ENCODE measurements around the gene ESPL1. TPM values are rescaled to one million over a fixed set of nuclear protein-coding genes. Genes with fewer than 3 reads are reported as not detected.

Gene ESPL1
- total and polyA plus RNA-seq, 2 of the 13 experiments (the other 11 are each of a cell fraction or from before 2014, with no cell fraction given) = 5.8 to 11.5 TPM

- TF ChIP-seq GRHL1 (CRISPR knock-in tag; conservative IDR thresholded peaks at IDR 0.05) = no peak
- TF ChIP-seq USF2 (IDR thresholded peaks at IDR 0.05; ENCODE audit: low read depth, low read length) = no peak
- TF ChIP-seq USF2 (CRISPR knock-in tag; IDR thresholded peaks at IDR 0.05; ENCODE audit: borderline replicate concordance) = no peak
- TF ChIP-seq BCL6 (CRISPR knock-in tag; IDR thresholded peaks at IDR 0.05) = peak; percentile 39; the same call in 1 of the 2 replicates
- TF ChIP-seq ETV5 (CRISPR knock-in tag; IDR thresholded peaks at IDR 0.05; ENCODE audit: borderline replicate concordance) = peak; percentile 44; the same call in 1 of the 2 replicates
- 0 out of 2 replicates have a peak, but pooled peaks have one; percentile 16 for TF ChIP-seq SALL2 (CRISPR knock-in tag; IDR thresholded peaks at IDR 0.05)
- no peak for TF ChIP-seq GZF1 (CRISPR knock-in tag; IDR thresholded peaks at IDR 0.05)
- TF ChIP-seq IKZF4 (CRISPR knock-in tag; IDR thresholded peaks at IDR 0.05; ENCODE audit: borderline replicate concordance, low read depth, not compliant biosample characterization) = no peak
- TF ChIP-seq JUND (CRISPR knock-in tag; IDR thresholded peaks at IDR 0.05) = no peak
- TF ChIP-seq NR2F6 (IDR thresholded peaks at IDR 0.05) = no peak
- no peak for TF ChIP-seq NR2F6 (CRISPR knock-in tag; IDR thresholded peaks at IDR 0.05)
- TF ChIP-seq SRSF9 (IDR thresholded peaks at IDR 0.05; ENCODE audit: borderline replicate concordance, insufficient read depth, low read depth, low read length, poor library complexity, severe bottlenecking) = no peak
- TF ChIP-seq ZXDC (CRISPR knock-in tag; IDR thresholded peaks at IDR 0.05) = no peak
- no peak for TF ChIP-seq ZNF234 (CRISPR knock-in tag; conservative IDR thresholded peaks at IDR 0.05)
- peak; percentile 71; the same call in 1 of the 2 replicates for TF ChIP-seq YEATS2 (CRISPR knock-in tag; IDR thresholded peaks at IDR 0.05; ENCODE audit: borderline replicate concordance)
- no peak for TF ChIP-seq FLYWCH1 (CRISPR knock-in tag; IDR thresholded peaks at IDR 0.05)
- TF ChIP-seq ZNF543 (CRISPR knock-in tag; IDR thresholded peaks at IDR 0.05) = peak; percentile 64; the same call in 1 of the 2 replicates
- TF ChIP-seq MXD4 (CRISPR knock-in tag; IDR thresholded peaks at IDR 0.05) = peak; percentile 90
- 0 out of 2 replicates have a peak, but pooled peaks have one; percentile 13 for TF ChIP-seq ZNF292 (CRISPR knock-in tag; IDR thresholded peaks at IDR 0.05; ENCODE audit: borderline replicate concordance, low read depth)
- no peak; the same call in 1 of the 2 replicates for TF ChIP-seq TSC22D2 (CRISPR knock-in tag; IDR thresholded peaks at IDR 0.05; ENCODE audit: borderline replicate concordance)
- TF ChIP-seq TCF7L2 (IDR thresholded peaks at IDR 0.05; ENCODE audit: low read depth, low read length) = no peak
- TF ChIP-seq ZNF569 (CRISPR knock-in tag; IDR thresholded peaks at IDR 0.05; ENCODE audit: borderline replicate concordance) = no peak
- TF ChIP-seq TRIM24 (CRISPR knock-in tag; IDR thresholded peaks at IDR 0.05) = no peak
- no peak for TF ChIP-seq SMARCE1 (IDR thresholded peaks at IDR 0.05; ENCODE audit: borderline replicate concordance)
- peak; percentile 86; the same call in 1 of the 2 replicates for TF ChIP-seq ZKSCAN8 (CRISPR knock-in tag; IDR thresholded peaks at IDR 0.05; ENCODE audit: borderline replicate concordance)
These were observed at the start of gene ESPL1 (continued) for GRCh38 chr12:53267999-53268629.

All from HepG2 (cell line).